CD4-positive, alpha-beta T cell treated with Interleukin-2 at 100 ng/mL for 4 hours (primary cell): ENCODE data around the gene CHST6.
A peak's percentile ranks its signal among the peaks of the same experiment; 100 is the strongest.
"Not testable (repeated sequence)": the region's sequence is repeated elsewhere in the genome, so short reads cannot be mapped to it uniquely, and the experiment has no call there.

Source experiments
- DNase-seq: peaks from one replicate; pipeline ENCODE4 v3.0.0-alpha.2; 2020; ENCODE audit warnings: low spot score

Gene CHST6

GRCh38 chr16:75475420-75475847 lies 19.8 kb downstream of the CHST6 start:
- DNase-seq: no peak

GRCh38 chr16:75472908-75473877 lies 22.0 kb downstream of the CHST6 start:
- DNase-seq: no peak

- peak; percentile 70 for DNase-seq
These were observed 23.3 kb downstream of the CHST6 start for GRCh38 chr16:75471723-75472633.

GRCh38 chr16:75466760-75467159 lies 28.5 kb downstream of the CHST6 start:
- no peak for DNase-seq

- peak; percentile 99 for DNase-seq
These were observed 30.9 kb downstream of the CHST6 start, which contains the start of gene TMEM170A for GRCh38 chr16:75464122-75464918. Gene TMEM170A, minus strand, starts transcription at chr16:75464689. Its CDS starts 89 bp downstream, at chr16:75464600.

- peak; percentile 12 for DNase-seq
These were observed 31.7 kb downstream of the CHST6 start for GRCh38 chr16:75463389-75464121.

- peak; percentile 44 for DNase-seq
These were observed 32.4 kb downstream of the CHST6 start for GRCh38 chr16:75462806-75463205.

- no peak for DNase-seq
These were observed 33.7 kb downstream of the CHST6 start for GRCh38 chr16:75461575-75461974.

GRCh38 chr16:75460446-75460845 lies 34.8 kb downstream of the CHST6 start:
- no peak for DNase-seq

GRCh38 chr16:75459691-75460090 lies 35.5 kb downstream of the CHST6 start:
- no peak for DNase-seq

- DNase-seq: no peak
These were observed 36.8 kb downstream of the CHST6 start for GRCh38 chr16:75458439-75458838.

GRCh38 chr16:75458029-75458428 lies 37.2 kb downstream of the CHST6 start:
- DNase-seq: no peak

GRCh38 chr16:75457485-75458021 lies 37.7 kb downstream of the CHST6 start:
- DNase-seq: no peak

- DNase-seq: no peak
These were observed 38.3 kb downstream of the CHST6 start for GRCh38 chr16:75456971-75457370.

GRCh38 chr16:75456486-75456885 lies 38.8 kb downstream of the CHST6 start:
- DNase-seq: not testable (repeated sequence)

GRCh38 chr16:75455677-75456076 lies 39.6 kb downstream of the CHST6 start:
- DNase-seq: no peak

- DNase-seq: no peak
These were observed 42.6 kb downstream of the CHST6 start for GRCh38 chr16:75452464-75453190.

- DNase-seq: no peak
These were observed 48.8 kb downstream of the CHST6 start for GRCh38 chr16:75446416-75446815.

GRCh38 chr16:75445298-75445697 lies 49.9 kb downstream of the CHST6 start:
- DNase-seq: no peak

- DNase-seq: no peak
These were observed 51.9 kb downstream of the CHST6 start for GRCh38 chr16:75443298-75443697.
